Fibroblast of villous mesenchyme (primary cell): ENCODE measurements around the gene S100A8. TPM values are rescaled to one million over a fixed set of nuclear protein-coding genes. Genes with fewer than 3 reads are reported as not detected.

ENCODE experiments used
- DNase-seq: peaks from one replicate; pipeline ENCODE4 v3.0.0-alpha.2; 2010; ENCODE audit warnings: low read depth
- H3K4me3 ChIP-seq: 2 replicates; pipeline ENCODE4 v1.5.1; 2011; ENCODE audit warnings: low read depth, mild to moderate bottlenecking, low read length
- total RNA-seq: library from RNA; depleted of rRNA; stranded (reverse); fragments of >200 nt; gene quantifications from 2 replicates; pipeline ENCODE4 v1.2.3, GENCODE V29; 2012
- TF ChIP-seq, protein P1 (sequence below): IDR thresholded peaks from 2 replicates; pipeline ENCODE4 v1.5.1; 2012; ENCODE audit warnings: low read depth, mild to moderate bottlenecking, low read length; ENCODE audit not compliant: insufficient read depth

The S100A8 gene
- total RNA-seq, 1 donor, result not detected

- DNase-seq, result no peak
- TF ChIP-seq, protein P1, sequence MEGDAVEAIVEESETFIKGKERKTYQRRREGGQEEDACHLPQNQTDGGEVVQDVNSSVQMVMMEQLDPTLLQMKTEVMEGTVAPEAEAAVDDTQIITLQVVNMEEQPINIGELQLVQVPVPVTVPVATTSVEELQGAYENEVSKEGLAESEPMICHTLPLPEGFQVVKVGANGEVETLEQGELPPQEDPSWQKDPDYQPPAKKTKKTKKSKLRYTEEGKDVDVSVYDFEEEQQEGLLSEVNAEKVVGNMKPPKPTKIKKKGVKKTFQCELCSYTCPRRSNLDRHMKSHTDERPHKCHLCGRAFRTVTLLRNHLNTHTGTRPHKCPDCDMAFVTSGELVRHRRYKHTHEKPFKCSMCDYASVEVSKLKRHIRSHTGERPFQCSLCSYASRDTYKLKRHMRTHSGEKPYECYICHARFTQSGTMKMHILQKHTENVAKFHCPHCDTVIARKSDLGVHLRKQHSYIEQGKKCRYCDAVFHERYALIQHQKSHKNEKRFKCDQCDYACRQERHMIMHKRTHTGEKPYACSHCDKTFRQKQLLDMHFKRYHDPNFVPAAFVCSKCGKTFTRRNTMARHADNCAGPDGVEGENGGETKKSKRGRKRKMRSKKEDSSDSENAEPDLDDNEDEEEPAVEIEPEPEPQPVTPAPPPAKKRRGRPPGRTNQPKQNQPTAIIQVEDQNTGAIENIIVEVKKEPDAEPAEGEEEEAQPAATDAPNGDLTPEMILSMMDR, result no peak
- H3K4me3 ChIP-seq, result no peak overlapping the region
Observed at GRCh38 chr1:153358691-153358975, 32.2 kb downstream of the S100A8 start.

- no peak for DNase-seq
- TF ChIP-seq, protein P1, result no peak
Observed at GRCh38 chr1:153357853-153358690, 32.8 kb downstream of the S100A8 start, which contains the start of gene S100A9. S100A9 (plus strand) TSS chr1:153357854; CDS start chr1:153358284, 430 bp downstream.

DNA sequence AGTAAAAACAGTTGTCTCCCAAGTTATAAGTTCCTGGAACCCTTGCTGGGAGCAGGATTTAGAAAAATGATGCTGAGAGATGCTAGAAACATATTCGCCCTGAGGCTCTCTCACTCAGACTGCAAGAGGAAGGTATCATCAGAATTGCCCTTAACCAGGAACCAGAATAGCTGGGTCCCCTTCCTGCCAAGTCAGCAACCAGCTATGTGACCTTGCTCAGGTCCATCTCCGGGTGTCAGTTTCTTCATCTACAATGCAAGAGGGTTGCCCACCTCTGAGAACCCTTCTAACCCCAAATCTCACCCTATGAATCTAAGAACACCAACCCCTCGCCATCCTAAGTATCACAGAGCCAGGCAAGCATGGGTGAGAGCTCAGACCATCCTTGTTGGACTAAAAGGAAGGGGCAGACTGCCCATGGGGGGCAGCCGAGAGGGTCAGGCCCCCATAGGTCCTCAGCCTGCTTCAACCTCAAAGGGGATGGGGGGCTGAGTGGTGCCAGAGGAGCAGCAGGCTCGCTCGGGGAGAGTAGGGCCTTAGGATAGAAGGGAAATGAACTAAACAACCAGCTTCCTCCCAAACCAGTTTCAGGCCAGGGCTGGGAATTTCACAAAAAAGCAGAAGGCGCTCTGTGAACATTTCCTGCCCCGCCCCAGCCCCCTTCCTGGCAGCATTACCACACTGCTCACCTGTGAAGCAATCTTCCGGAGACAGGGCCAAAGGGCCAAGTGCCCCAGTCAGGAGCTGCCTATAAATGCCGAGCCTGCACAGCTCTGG lies 33.6 kb downstream of the S100A8 start:
- H3K4me3 ChIP-seq, result no peak overlapping the region
- no peak for DNase-seq
- TF ChIP-seq, protein P1, result no peak

More at GRCh38 chr1:153357853-153358690, 32.8 kb downstream of the S100A8 start, which contains the start of gene S100A9:
- H3K4me3 ChIP-seq, result no peak within 1 kb of the TSS

- H3K4me3 ChIP-seq, result no peak overlapping the region
- DNase-seq, result no peak
- TF ChIP-seq, protein P1, result no peak
Observed at GRCh38 chr1:153356392-153357075, 34.3 kb downstream of the S100A8 start.

DNA sequence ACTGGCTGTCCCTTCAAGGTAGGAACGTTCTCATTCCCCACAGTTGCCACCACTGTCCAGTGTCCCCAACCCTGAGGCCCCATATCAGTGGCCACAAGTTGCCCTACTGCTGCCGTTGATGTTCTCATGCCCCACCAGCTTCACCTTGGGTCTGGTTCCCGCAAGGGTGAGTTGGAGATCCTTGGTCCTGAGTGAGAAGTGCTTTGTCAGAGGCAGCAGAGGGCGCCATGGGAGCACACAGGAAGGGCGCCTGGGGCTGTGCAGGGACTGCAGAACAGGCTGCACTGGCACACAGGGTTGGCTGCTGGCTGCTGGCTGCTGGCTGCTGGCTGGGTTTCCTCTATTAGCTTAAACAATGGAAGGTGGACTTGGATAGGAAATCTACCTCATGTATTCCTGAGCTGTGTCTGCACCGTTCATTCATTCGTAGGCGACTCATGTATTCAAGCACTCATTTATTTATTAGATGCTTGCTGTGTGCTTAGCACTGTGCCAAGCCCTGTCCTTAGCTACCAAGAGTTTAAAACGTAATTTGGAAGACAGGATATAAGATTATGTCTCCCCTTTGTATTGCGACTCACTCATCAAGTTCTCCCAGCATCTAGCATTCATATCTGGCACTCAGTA lies 35.3 kb downstream of the S100A8 start:
- H3K4me3 ChIP-seq, result no peak overlapping the region
- DNase-seq, result peak; percentile 52
- TF ChIP-seq, protein P1, result peak; percentile 59

DNA sequence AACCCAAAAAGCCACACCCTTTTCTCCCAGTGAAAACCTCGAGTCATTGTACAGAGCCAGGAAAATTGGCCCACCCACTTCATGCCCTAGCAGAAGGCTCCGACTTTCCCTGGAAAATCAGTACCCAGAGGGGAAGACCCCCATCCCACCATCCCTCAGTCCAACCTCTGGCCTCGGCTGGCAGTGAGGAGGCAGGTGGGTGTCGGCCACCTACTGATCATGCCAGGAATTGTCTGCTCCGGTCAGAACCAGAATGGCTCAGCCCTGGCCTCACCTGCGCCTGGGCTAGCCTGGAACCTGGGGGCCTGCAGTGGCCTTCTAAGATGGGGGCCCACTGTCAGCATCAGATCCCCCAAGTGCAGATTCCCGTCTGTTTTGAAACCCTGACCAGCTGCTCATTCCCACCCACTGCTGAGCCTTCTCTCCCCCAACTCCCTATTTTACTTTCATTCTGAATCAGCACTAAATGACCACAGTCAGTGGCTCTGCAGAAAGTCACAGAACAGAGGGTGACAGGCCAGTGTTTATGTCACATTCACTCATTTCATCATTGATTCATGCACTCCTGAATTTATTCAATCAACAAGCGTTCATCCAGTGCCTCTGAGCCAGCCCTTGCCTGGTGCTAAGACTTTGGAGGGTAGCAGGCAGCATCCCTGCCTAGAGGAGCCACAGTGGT lies 36.2 kb downstream of the S100A8 start:
- no peak overlapping the region for H3K4me3 ChIP-seq
- TF ChIP-seq, protein P1, result no peak
- no peak for DNase-seq
